ENCODE results near the gene MAML3.

The MAML3 gene

DNA sequence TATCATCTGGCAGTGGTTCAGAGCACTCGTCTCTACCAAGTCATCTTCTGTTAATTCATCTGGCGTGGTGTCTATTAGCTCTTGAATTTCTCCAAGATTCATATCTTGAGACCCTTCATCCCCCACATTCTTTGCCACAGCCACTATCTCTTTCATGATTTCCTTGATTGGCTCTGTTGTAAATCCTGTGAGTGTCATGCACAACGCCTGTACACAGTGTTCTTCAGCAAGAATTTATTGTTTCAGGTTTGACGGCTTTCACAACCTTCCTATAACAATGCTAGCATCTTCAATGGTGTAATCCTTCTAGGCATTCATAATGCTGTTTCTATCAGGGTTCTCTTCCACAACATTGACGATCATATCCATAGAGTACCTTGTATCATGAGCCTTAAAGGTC, 457.5 kb downstream of the MAML3 start:
- Mint-ChIP-seq H3K27me3 (no peaks in the 10 kb centered on the region), H3K36me3 (ENCODE audit: low read depth) (peaks cover 1% of the 10 kb centered on the region), H3K27ac (no peak overlapping the region), H3K4me1 (no peaks in the 10 kb centered on the region), H3K9me3 (peaks cover 4% of the 10 kb centered on the region), H3K4me3 (no peak overlapping the region)
- no peak for DNase-seq
- no peak for ATAC-seq

DNA sequence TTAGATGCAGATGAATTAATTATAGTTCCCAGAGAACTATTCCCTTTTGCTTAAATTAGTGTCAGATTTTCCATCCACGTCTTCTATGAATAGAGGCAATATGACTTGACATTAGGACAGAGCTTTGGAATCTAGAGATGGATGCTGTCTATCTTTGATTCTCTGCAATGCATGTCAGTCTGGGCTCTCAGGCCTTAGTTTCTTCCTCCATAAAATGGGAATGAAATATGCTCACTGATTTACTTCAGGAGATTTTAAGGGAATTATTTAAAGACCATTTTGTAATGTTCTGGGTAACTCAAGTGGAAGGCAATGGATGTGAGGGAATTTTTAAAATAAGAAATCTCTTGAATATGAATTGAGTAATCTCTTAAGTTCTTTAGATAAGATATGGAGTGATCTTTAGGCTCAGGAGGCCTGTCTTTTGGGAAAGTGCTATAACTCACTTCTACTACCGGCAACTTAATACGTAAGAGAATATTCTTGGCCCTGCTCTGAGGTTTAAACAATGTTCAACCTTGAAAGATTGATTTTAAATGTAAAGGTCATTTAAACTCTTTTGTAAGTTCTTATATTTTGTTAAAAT, 459.4 kb downstream of the MAML3 start:
- H3K27ac Mint-ChIP-seq = no peak overlapping the region
- H3K27me3 Mint-ChIP-seq = no peaks in the 10 kb centered on the region
- ATAC-seq (no peak), DNase-seq (no peak)
- H3K9me3 Mint-ChIP-seq = peaks cover 4% of the 10 kb centered on the region
- no peaks in the 10 kb centered on the region for H3K4me1 Mint-ChIP-seq
- no peak overlapping the region for H3K4me3 Mint-ChIP-seq
- peaks cover 1% of the 10 kb centered on the region for H3K36me3 Mint-ChIP-seq (ENCODE audit: low read depth)

DNA sequence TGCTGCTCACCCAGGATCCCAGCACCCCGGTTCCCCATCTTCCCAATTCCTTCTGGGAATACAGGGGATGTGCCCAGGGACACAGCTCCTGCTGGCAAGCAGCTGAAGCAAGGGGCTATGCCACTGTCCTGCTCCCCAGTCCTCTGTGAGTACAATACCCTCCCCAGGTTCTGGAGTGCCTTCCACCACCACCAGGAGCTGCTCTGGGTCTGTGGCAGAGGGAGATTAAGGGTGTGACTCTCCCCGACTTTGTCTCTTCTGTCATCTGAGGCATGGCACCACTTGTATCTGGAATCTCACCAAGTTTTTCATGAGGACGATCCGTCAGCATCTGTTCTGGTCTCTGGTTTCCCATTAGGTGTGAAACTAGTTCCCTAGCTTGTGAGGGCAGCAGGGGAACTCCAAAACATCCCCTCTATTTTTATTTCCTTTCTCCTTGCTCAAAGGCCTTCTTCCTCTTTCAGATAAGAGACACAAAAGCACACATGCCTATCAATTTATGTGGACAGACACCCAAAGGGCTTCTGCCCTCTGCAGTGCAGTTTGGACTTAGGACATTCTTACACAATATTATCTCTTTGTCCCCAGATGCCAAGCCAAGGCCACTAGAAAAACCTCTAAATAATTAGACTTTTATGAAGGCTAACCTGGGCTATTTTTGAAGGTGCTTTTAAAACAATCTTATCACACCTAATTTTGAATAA, 461.5 kb downstream of the MAML3 start:
- H3K4me3 Mint-ChIP-seq = no peak overlapping the region
- no peaks in the 10 kb centered on the region for H3K27me3 Mint-ChIP-seq
- H3K27ac Mint-ChIP-seq = no peak overlapping the region
- H3K4me1 Mint-ChIP-seq = no peaks in the 10 kb centered on the region
- H3K36me3 Mint-ChIP-seq (ENCODE audit: low read depth) = no peaks in the 10 kb centered on the region
- DNase-seq (no peak), ATAC-seq (no peak)
- H3K9me3 Mint-ChIP-seq = peaks cover 4% of the 10 kb centered on the region

DNA sequence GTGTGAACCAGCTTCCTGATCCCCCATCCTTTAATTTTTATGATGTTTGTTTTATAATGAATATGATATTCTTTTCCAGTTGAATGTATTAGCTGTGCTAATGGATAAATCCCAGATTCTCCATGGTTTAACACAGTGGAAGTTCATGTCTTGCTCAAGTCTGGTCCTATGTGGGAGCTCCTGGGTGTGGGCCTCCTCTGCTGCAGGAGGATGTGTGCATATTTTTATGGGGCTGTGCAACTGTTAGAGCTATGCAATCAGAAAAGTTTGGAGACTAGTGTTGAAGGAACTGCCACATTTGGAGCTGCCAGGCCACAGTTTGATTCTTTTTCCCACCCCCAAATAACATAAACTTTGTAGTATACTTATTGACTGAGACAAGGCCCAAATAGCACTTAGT, 463.6 kb downstream of the MAML3 start:
- DNase-seq = no peak
- ATAC-seq = no peak
- Mint-ChIP-seq H3K4me1 (peaks cover under 1% of the 10 kb centered on the region), H3K9me3 (no peaks in the 10 kb centered on the region), H3K36me3 (ENCODE audit: low read depth) (no peaks in the 10 kb centered on the region), H3K27me3 (no peaks in the 10 kb centered on the region), H3K4me3 (no peak overlapping the region), H3K27ac (no peak overlapping the region)

DNA sequence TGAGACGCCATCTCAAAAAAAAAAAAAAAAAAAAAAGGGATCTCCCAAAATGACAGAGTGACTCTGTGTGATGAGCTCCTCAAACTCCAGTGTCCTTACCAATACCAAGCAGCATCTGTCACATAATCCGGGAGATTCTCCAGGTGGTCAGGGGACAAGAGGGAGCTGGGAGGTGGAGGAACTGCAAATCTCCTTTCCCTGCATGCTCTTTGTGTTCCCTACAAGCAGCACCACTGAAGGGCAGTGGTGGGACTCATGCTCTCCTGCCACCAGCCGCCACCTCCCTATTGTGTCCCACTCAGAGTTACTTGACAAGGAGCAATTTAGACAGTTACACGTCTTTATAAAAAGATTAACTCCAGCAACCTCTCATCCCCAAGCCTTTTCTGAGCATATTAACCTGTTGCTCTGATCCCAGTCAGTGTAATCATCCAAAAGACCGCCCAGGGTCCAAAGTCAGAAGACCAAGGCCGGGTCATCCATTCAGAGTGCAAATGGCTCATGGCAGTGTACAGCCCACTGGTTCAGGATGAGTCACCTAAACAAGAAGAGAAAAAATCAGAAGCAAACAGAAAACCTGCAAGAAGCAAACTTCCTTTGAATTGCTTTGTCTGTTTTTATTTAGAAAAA, 464.8 kb downstream of the MAML3 start:
- Mint-ChIP-seq H3K36me3 (ENCODE audit: low read depth) (peaks cover 6% of the 10 kb centered on the region), H3K27me3 (no peaks in the 10 kb centered on the region), H3K4me3 (no peak overlapping the region), H3K9me3 (peaks cover 4% of the 10 kb centered on the region), H3K4me1 (peaks cover 5% of the 10 kb centered on the region), H3K27ac (no peak overlapping the region)
- ATAC-seq = no peak
- DNase-seq = no peak

DNA sequence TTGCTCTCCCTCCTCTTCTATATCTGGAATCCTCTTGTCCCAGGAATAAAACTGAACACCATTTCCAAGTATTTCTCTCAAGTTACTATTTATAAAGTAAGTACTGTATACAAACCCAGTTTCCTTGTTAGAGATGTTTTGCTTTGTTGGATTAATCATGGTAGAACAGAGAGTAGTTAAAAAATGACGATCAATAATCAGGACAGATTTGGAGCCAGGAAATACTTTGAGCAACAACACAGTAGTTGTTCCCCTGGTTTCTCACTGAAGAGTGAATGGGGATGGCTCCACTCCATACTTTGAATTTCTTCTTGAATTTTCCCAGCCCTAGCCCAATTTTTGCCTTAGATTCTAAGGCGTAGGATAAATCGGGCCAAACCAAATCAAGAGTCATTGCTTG, 467.0 kb downstream of the MAML3 start:
- ATAC-seq = no peak
- no peak overlapping the region for H3K27ac Mint-ChIP-seq
- H3K4me3 Mint-ChIP-seq = no peak overlapping the region
- H3K36me3 Mint-ChIP-seq (ENCODE audit: low read depth) = peaks cover 6% of the 10 kb centered on the region
- H3K4me1 Mint-ChIP-seq = peaks cover 7% of the 10 kb centered on the region
- H3K27me3 Mint-ChIP-seq = no peaks in the 10 kb centered on the region
- no peak for DNase-seq
- peaks cover 4% of the 10 kb centered on the region for H3K9me3 Mint-ChIP-seq

DNA sequence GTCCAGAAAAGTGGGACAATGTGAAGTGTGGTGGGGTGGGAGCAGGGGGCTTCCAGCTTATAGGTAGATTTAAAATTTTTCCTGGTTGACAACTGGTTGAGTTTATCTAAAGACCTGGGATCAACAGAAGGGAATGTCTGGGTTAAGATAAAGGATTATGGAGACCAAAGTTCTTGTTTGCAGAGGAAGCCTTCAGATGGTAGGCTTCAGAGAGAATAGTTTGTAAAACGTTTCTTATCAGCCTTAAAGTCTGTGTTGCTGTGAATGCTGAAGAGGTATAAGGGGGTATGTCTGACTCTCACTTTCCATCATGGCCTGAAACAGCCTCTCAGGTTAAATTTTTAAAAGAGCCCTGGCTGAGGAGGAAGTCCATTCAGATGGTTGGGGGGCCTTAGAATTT, 467.9 kb downstream of the MAML3 start:
- H3K27me3 Mint-ChIP-seq = no peaks in the 10 kb centered on the region
- H3K27ac Mint-ChIP-seq = no peak overlapping the region
- DNase-seq (no peak), ATAC-seq (no peak)
- no peak overlapping the region for H3K4me3 Mint-ChIP-seq
- peaks cover 6% of the 10 kb centered on the region for H3K36me3 Mint-ChIP-seq (ENCODE audit: low read depth)
- H3K9me3 Mint-ChIP-seq = peaks cover 4% of the 10 kb centered on the region
- peaks cover 7% of the 10 kb centered on the region for H3K4me1 Mint-ChIP-seq

DNA sequence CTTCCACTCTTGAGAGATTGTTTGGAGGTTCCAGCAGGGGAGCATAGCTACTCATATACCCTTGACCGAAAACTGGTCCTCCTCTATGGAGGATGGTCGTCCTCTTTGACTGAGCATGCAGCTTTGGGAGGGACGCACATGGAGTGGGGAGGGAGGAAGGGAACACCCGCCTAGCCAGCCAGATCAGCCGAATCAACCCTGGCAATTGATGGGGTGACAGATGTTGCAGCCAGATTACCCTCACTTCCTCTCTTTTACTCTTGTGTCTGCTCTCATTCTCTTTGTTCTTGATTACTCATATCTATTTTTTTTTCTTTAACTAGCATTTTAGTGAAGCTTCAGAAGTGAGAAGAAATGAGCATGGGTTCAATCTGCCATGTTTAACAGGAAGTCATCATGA, 468.8 kb downstream of the MAML3 start:
- Mint-ChIP-seq H3K27me3 (no peaks in the 10 kb centered on the region), H3K27ac (no peak overlapping the region), H3K4me3 (no peak overlapping the region), H3K9me3 (peaks cover 4% of the 10 kb centered on the region), H3K4me1 (peaks cover 7% of the 10 kb centered on the region), H3K36me3 (ENCODE audit: low read depth) (peaks cover 6% of the 10 kb centered on the region)
- DNase-seq (no peak), ATAC-seq (no peak)

DNA sequence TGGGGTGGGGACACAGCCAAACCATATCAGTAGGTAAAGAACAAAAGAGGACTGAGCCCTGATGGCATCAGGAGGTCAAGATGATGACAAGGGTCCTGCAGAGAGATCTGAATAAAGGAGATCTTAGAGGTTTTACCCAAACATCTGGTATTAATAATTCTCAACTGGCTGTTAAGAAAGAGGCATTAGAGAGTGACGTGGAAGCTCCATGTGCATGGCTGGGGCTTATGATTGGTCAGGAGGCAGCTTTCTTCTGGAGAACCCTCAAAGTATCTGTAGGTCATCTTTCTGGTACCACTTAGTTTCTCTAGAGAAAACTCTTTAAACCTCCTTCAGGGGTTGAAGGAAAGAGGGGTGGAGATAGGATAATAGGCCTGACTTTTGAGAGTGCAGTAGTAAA, 469.6 kb downstream of the MAML3 start:
- Mint-ChIP-seq H3K27ac (no peak overlapping the region), H3K9me3 (peaks cover 4% of the 10 kb centered on the region), H3K36me3 (ENCODE audit: low read depth) (peaks cover 6% of the 10 kb centered on the region), H3K4me3 (no peak overlapping the region), H3K4me1 (peaks cover 7% of the 10 kb centered on the region), H3K27me3 (no peaks in the 10 kb centered on the region)
- no peak for DNase-seq
- no peak for ATAC-seq

DNA sequence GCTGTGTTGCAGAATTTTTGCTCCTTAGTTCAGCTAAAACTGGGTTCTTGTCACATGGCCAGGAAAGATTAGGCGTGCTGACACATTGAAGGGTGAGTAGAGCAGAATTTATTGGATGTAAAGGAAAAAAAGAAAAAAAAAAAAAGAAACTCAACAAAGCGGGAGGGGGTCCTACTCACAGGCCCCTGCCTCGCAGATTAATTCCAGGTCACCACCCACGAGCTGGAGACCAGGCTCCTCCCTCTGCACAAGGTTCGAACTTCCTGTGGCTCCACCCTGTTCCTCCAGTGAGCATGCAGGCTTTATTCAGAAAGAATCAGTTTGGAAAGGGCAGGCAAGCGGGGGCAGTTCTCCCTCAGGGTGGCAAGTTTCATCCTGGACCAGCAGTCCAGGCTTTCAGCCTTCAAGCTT, 471.2 kb downstream of the MAML3 start:
- ATAC-seq = no peak
- H3K9me3 Mint-ChIP-seq = peaks cover 4% of the 10 kb centered on the region
- H3K36me3 Mint-ChIP-seq (ENCODE audit: low read depth) = peaks cover 6% of the 10 kb centered on the region
- H3K4me3 Mint-ChIP-seq = no peak overlapping the region
- H3K4me1 Mint-ChIP-seq = peaks cover 7% of the 10 kb centered on the region
- H3K27ac Mint-ChIP-seq = no peak overlapping the region
- no peak for DNase-seq
- no peaks in the 10 kb centered on the region for H3K27me3 Mint-ChIP-seq

DNA sequence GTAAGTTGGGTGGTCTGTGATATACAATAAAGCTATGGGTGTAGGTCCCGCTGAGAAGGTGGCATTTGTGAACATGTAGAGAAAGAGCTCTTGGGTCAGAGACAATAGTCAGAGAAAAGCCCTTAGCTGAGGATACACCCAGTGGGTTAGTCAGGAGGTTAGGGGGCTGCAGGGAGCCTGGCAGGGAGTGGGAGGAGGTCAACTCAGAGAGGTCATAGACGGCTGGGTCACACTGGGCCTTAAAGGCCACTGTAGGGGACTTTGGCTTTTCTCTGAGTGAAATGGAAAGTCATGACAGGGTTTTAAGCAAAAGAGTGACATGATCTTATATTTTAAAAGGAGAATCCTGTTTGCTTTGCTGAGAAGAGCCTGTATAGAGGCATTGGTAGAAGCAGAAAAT, 471.7 kb downstream of the MAML3 start:
- no peak for ATAC-seq
- DNase-seq = no peak
- H3K9me3 Mint-ChIP-seq = peaks cover 4% of the 10 kb centered on the region
- H3K27ac Mint-ChIP-seq = no peak overlapping the region
- H3K4me1 Mint-ChIP-seq = peaks cover 7% of the 10 kb centered on the region
- H3K4me3 Mint-ChIP-seq = no peak overlapping the region
- peaks cover 6% of the 10 kb centered on the region for H3K36me3 Mint-ChIP-seq (ENCODE audit: low read depth)
- no peaks in the 10 kb centered on the region for H3K27me3 Mint-ChIP-seq

DNA sequence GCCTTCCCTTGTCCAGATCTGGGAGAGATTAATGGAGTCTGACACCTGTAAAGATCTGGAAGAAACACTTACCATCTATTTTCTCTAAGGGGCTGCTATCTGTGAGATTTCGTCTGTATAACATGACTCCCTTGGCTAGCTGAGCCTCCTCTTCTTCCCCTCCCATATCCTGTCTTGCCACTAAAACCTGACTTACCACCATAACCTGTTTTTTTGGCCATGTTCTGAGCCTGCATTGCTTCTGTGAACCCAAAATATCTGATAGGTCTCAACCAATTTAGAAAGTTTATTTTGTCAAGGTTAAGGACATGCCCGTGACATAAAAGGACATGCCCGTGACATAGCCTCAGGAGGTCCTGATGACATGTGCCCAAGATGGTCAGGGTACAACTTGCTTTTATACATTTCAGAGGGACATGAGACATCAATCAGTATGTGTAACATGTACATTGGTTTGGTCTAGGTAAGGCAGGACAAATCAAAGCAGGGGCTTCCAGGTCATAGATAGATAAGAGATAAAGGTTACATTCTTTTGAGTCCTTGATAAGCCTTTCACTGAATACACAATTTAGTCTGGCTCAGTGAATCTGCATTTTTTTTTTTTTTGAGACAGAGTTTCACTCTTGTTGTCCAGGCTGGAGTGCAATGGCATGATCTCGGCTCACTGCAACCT, 476.9 kb downstream of the MAML3 start:
- H3K4me1 Mint-ChIP-seq = no peaks in the 10 kb centered on the region
- H3K9me3 Mint-ChIP-seq = no peaks in the 10 kb centered on the region
- no peak overlapping the region for H3K27ac Mint-ChIP-seq

DNA sequence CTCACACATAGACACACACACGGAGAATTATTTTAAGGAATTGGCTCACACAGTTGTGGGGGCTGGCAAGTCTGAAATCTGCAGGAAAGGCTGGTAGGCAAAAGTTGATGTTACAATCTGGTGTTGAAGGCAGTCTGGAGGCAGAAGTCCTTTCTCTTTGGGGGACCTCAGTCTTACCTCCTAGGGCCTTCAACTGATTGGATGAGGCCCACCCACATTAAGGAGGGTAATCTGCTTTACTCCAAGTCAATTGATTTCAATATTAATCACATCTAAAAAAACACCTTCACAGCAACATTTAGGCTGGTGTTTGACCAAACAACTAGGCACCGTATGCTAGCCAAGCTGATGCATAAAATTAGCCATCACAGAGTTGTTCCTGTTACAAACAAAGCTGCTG, 477.6 kb downstream of the MAML3 start:
- Mint-ChIP-seq H3K27me3 (no peaks in the 10 kb centered on the region), H3K27ac (no peak overlapping the region), H3K4me1 (no peaks in the 10 kb centered on the region), H3K4me3 (no peak overlapping the region), H3K36me3 (ENCODE audit: low read depth) (no peaks in the 10 kb centered on the region), H3K9me3 (no peaks in the 10 kb centered on the region)
- DNase-seq (no peak), ATAC-seq (no peak)

More for the DNA sequence above, 476.9 kb downstream of the MAML3 start:
- H3K36me3 Mint-ChIP-seq (ENCODE audit: low read depth) = no peaks in the 10 kb centered on the region
- no peaks in the 10 kb centered on the region for H3K27me3 Mint-ChIP-seq
- DNase-seq = no peak
- no peak for ATAC-seq
- H3K4me3 Mint-ChIP-seq = no peak overlapping the region

DNA sequence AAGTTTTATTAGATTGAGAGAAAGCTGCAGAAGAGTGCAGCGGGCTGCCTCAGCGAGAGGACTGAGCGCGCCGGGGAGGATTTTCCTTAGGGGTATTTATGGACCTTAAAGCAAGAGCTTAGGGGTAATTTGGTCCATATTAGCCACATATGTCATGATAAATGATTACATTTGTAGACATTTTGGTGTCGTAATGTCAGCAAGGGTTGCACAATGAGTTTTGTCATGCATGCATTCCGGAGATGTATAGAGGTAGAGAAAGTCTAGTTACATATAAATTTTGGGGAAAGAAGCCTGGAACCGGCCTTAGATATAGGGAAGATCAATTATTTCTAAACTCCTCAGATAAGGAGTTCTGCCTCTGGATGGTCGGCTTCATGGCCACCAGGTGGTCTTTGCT, 478.3 kb downstream of the MAML3 start:
- no peaks in the 10 kb centered on the region for H3K4me1 Mint-ChIP-seq
- no peaks in the 10 kb centered on the region for H3K9me3 Mint-ChIP-seq
- DNase-seq = no peak
- no peaks in the 10 kb centered on the region for H3K27me3 Mint-ChIP-seq
- H3K4me3 Mint-ChIP-seq = no peak overlapping the region
- no peak for ATAC-seq
- no peak overlapping the region for H3K27ac Mint-ChIP-seq
- no peaks in the 10 kb centered on the region for H3K36me3 Mint-ChIP-seq (ENCODE audit: low read depth)
